Measurements from ENCODE around the gene INF2.

GRCh38 chr14:104680056-104680805 lies 9.2 kb upstream of the INF2 start:
- TF ChIP-seq CTCF (IDR thresholded peaks at IDR 0.05) = no peak
- TF ChIP-seq ZFX (IDR thresholded peaks at IDR 0.05; ENCODE audit: borderline replicate concordance) = no peak
